WTC11 (cell line): Measurements from ENCODE around the gene NSUN3. TPM values are rescaled to one million over a fixed set of nuclear protein-coding genes. Genes with fewer than 3 reads are reported as not detected.

Experiments used
- ATAC-seq: fragments of 200-7000 bp; cut with Tn5 transposase; 2 replicates; pipeline ENCODE4 v1.10.0; 2021; ENCODE audit warnings: mild to moderate bottlenecking, moderate library complexity
- CTCF ChIA-PET: fragments of 300-600 bp; sonication (Branson Sonifier 250); formaldehyde crosslinking; loops from one replicate; lab custom pipeline; 2021; ENCODE audit warnings: antibody characterized with exemption; lab: Charles Lee
- POLR2A ChIA-PET: fragments of 350-600 bp; sonication (Branson Sonifier 250); formaldehyde crosslinking; loops from one replicate; lab custom pipeline; 2021; ENCODE audit warnings: antibody characterized with exemption; lab: Charles Lee
- DNase-seq: peaks from one replicate; pipeline ENCODE4 v3.0.0; 2021; ENCODE audit warnings: low spot score
- H3K27ac Mint-ChIP-seq: 2 replicates; pipeline ENCODE4 v1.8.0; 2021; ENCODE audit warnings: mixed read lengths
- H3K27me3 Mint-ChIP-seq: 2 replicates; pipeline ENCODE4 v1.8.0; 2021; ENCODE audit warnings: low read depth, mild to moderate bottlenecking, moderate library complexity, mixed read lengths
- H3K36me3 Mint-ChIP-seq: 2 replicates; pipeline ENCODE4 v1.8.0; 2021; ENCODE audit warnings: mixed read lengths
- H3K4me1 Mint-ChIP-seq: 2 replicates; pipeline ENCODE4 v1.8.0; 2022; ENCODE audit warnings: mixed read lengths
- H3K4me3 Mint-ChIP-seq: 2 replicates; pipeline ENCODE4 v1.8.0; 2021; ENCODE audit warnings: mild to moderate bottlenecking, moderate library complexity, mixed read lengths
- H3K9me3 Mint-ChIP-seq: 2 replicates; pipeline ENCODE4 v1.8.0; 2021; ENCODE audit warnings: mixed read lengths
- ATF2 ChIP-seq: sonication (generic); formaldehyde crosslinking; IDR thresholded peaks from 2 replicates; pipeline ENCODE4 v1.8.1; 2022; ENCODE audit warnings: low read depth, missing genetic modification reagents, borderline replicate concordance
- CDX4 ChIP-seq: fragments of 250-450 bp; sonication (Bioruptor Pico); IDR thresholded peaks from 2 replicates; pipeline ENCODE4 v1.9.0; 2021; ENCODE audit warnings: moderate library complexity, mild to moderate bottlenecking, inconsistent platforms, borderline replicate concordance
- CTCF ChIP-seq: fragments of 200-600 bp; IDR thresholded peaks from 2 replicates; pipeline ENCODE4 v1.8.0; 2022; ENCODE audit warnings: antibody characterized with exemption
- ERG ChIP-seq: fragments of 250-450 bp; sonication (Bioruptor Pico); IDR thresholded peaks from 2 replicates; pipeline ENCODE4 v1.8.0; 2021; ENCODE audit warnings: mild to moderate bottlenecking
- ETV6 ChIP-seq: sonication (generic); formaldehyde crosslinking; IDR thresholded peaks from 2 replicates; pipeline ENCODE4 v1.8.1; 2022; ENCODE audit warnings: mild to moderate bottlenecking, missing genetic modification reagents
- GTF2I ChIP-seq: fragments of 250-450 bp; sonication (Bioruptor Pico); conservative IDR thresholded peaks from 2 replicates; pipeline ENCODE4 v1.4.0; 2021; ENCODE audit warnings: mild to moderate bottlenecking
- HMGA2 ChIP-seq: fragments of 250-450 bp; sonication (Bioruptor Pico); IDR thresholded peaks from 2 replicates; pipeline ENCODE4 v1.4.0; 2021; ENCODE audit warnings: mild to moderate bottlenecking, moderate library complexity
- IRF2 ChIP-seq: sonication (generic); formaldehyde crosslinking; IDR thresholded peaks from 2 replicates; pipeline ENCODE4 v1.8.0; 2022; ENCODE audit warnings: low read depth, missing genetic modification reagents, borderline replicate concordance
- MLX ChIP-seq: sonication (generic); formaldehyde crosslinking; IDR thresholded peaks from 2 replicates; pipeline ENCODE4 v1.8.1; 2023; ENCODE audit warnings: mild to moderate bottlenecking, missing genetic modification reagents, moderate library complexity
- NFATC4 ChIP-seq: fragments of 250-450 bp; sonication (Bioruptor Pico); IDR thresholded peaks from 2 replicates; pipeline ENCODE4 v1.9.0; 2021; ENCODE audit warnings: mild to moderate bottlenecking
- OVOL2 ChIP-seq: fragments of 250-450 bp; sonication (Bioruptor Pico); IDR thresholded peaks from 2 replicates; pipeline ENCODE4 v1.9.0; 2021; ENCODE audit warnings: mild to moderate bottlenecking, borderline replicate concordance
- PREB ChIP-seq: sonication (generic); formaldehyde crosslinking; IDR thresholded peaks from 2 replicates; pipeline ENCODE4 v1.8.1; 2022; ENCODE audit warnings: mild to moderate bottlenecking, missing genetic modification reagents, moderate library complexity, borderline replicate concordance
- STAT6 ChIP-seq: sonication (generic); formaldehyde crosslinking; conservative IDR thresholded peaks from 2 replicates; pipeline ENCODE4 v1.8.1; 2023; ENCODE audit warnings: mild to moderate bottlenecking, low read depth, missing genetic modification reagents, moderate library complexity
- ZBTB43 ChIP-seq: sonication (generic); formaldehyde crosslinking; IDR thresholded peaks from 2 replicates; pipeline ENCODE4 v1.8.1; 2023; ENCODE audit warnings: mild to moderate bottlenecking, missing genetic modification reagents
- ZNF317 ChIP-seq: sonication (generic); formaldehyde crosslinking; IDR thresholded peaks from 2 replicates; pipeline ENCODE4 v1.8.1; 2023; ENCODE audit warnings: low read depth, mild to moderate bottlenecking, moderate library complexity, missing genetic modification reagents, borderline replicate concordance
- total RNA-seq: library from RNA; stranded (reverse); gene quantifications from 3 replicates; pipeline ENCODE4 v1.2.3, GENCODE V29; 2021

NSUN3 gene
- total RNA-seq, 1 experiment from 2014 or later: 8.2 TPM

- TF ChIP-seq MLX (CRISPR knock-in tag): no peak
- TF ChIP-seq NFATC4: no peak
- no peak for TF ChIP-seq ERG (CRISPR knock-in tag)
- TF ChIP-seq CDX4: no peak
Observed at GRCh38 chr3:94175677-94176076, 112.8 kb downstream of the NSUN3 start (continued).

- TF ChIP-seq ATF2 (CRISPR knock-in tag) (no peak), IRF2 (CRISPR knock-in tag) (no peak), STAT6 (CRISPR knock-in tag) (no peak), PREB (CRISPR knock-in tag) (no peak), ZNF317 (no peak), ETV6 (CRISPR knock-in tag) (no peak), ZBTB43 (CRISPR knock-in tag) (no peak), CTCF (no peak), OVOL2 (CRISPR knock-in tag) (no peak), HMGA2 (CRISPR knock-in tag) (no peak), GTF2I (CRISPR knock-in tag) (no peak)
- DNase-seq: no peak
- Mint-ChIP-seq H3K4me1 (peaks cover 21% of the 10 kb centered on the region), H3K4me3 (no peak overlapping the region), H3K36me3 (no peaks in the 10 kb centered on the region), H3K27ac (no peak overlapping the region), H3K9me3 (no peaks in the 10 kb centered on the region), H3K27me3 (no peaks in the 10 kb centered on the region)
- ATAC-seq: no peak
- ChIA-PET POLR2A (interaction anchor here (0.7 kb wide), 1 partner anchor 10 kb away, joined by 3 read pairs; no protein-coding TSS in a partner anchor), CTCF (no interaction called here)
Observed at GRCh38 chr3:94176988-94177745, 114.3 kb downstream of the NSUN3 start.

Other genes with a start within 250 kb of the NSUN3 start
- 0.99 to 1.7 TPM (median 1.7 TPM) in 3 replicates for gene PROS1, start 89.2 kb upstream of the NSUN3 start, total RNA-seq
- 6.0 to 9.3 TPM (median 9.3 TPM) in 3 replicates for gene ARL13B, start 82.9 kb upstream of the NSUN3 start, total RNA-seq
- not detected in 3 replicates for gene STX19, start 34.5 kb upstream of the NSUN3 start, total RNA-seq
- gene DHFR2, start 145 bp upstream of the NSUN3 start, total RNA-seq: 2.6 to 2.8 TPM (median 2.7 TPM) in 3 replicates